Measurements from ENCODE around the gene ZDHHC1.

- TF ChIP-seq CTCF (IDR thresholded peaks at IDR 0.05) (no peak), RAD21 (IDR thresholded peaks at IDR 0.05; ENCODE audit: low read length) (no peak), JUND (IDR thresholded peaks at IDR 0.05) (no peak), EP300 (IDR thresholded peaks at IDR 0.05; ENCODE audit: borderline replicate concordance in 1 of 2, low read depth in 1 of 2, low read length in 1 of 2) (no peak)
Observed at GRCh38 chr16:67459861-67460150, 43.5 kb upstream of the ZDHHC1 start.
